Activated CD4-positive, alpha-beta T cell treated with anti-CD3 and anti-CD28 coated beads for 36 hours (primary cell): ENCODE measurements around the gene CDK19. TPM values are rescaled to one million over a fixed set of nuclear protein-coding genes. Genes with fewer than 3 reads are reported as not detected.

Experiments
- ATAC-seq: fragments of 200-7000 bp; cut with Tn5 transposase; one replicate; pipeline ENCODE4 v1.10.0; 2021; ENCODE audit warnings: mild to moderate bottlenecking, moderate library complexity
- CTCF ChIA-PET: fragments of 350-600 bp; sonication (Branson Sonifier 250); formaldehyde crosslinking; loops from one replicate; lab custom pipeline; 2021; ENCODE audit warnings: antibody characterized with exemption; lab: Charles Lee
- POLR2A ChIA-PET: fragments of 350-600 bp; sonication (Branson Sonifier 250); formaldehyde crosslinking; loops from one replicate; lab custom pipeline; 2021; ENCODE audit warnings: antibody characterized with exemption, inconsistent platforms; lab: Charles Lee
- DNase-seq: peaks from one replicate; pipeline ENCODE4 v3.0.0-alpha.2; 2020
- H3K27ac Mint-ChIP-seq: one replicate; pipeline ENCODE4 v1.8.0; 2021; ENCODE audit warnings: mixed read lengths
- H3K27me3 Mint-ChIP-seq: one replicate; pipeline ENCODE4 v1.8.0; 2021; ENCODE audit warnings: mixed read lengths
- H3K36me3 Mint-ChIP-seq: one replicate; pipeline ENCODE4 v1.8.0; 2021; ENCODE audit warnings: low read depth, mixed read lengths
- H3K4me1 Mint-ChIP-seq: one replicate; pipeline ENCODE4 v1.8.0; 2021; ENCODE audit warnings: mixed read lengths
- H3K4me3 Mint-ChIP-seq: one replicate; pipeline ENCODE4 v1.8.0; 2021; ENCODE audit warnings: mild to moderate bottlenecking, moderate library complexity, mixed read lengths
- H3K9me3 Mint-ChIP-seq: one replicate; pipeline ENCODE4 v1.8.0; 2021; ENCODE audit warnings: low read depth, mixed read lengths
- intact Hi-C, 2 experiments: fragments of 100-400 bp; cut with DNase I in 1 of 2; cut with micrococcal nuclease in 1 of 2; formaldehyde crosslinking; loops; one replicate each; pipeline versions ENCODE4 v1.14.2 to v1.15.1; 2022 to 2024; cut with DNase I, micrococcal nuclease
- total RNA-seq, 2 experiments: library from RNA; stranded (reverse); gene quantifications; one replicate each; pipeline ENCODE4 v1.2.3, GENCODE V29; 2021

The CDK19 gene
- total RNA-seq, 2 experiments from 2014 or later = 14.7 to 15.7 TPM

GRCh38 chr6:110833831-110834230, 18.6 kb upstream of the CDK19 start:
- Mint-ChIP-seq H3K36me3 (no peaks in the 10 kb centered on the region), H3K4me1 (no peaks in the 10 kb centered on the region), H3K27ac (no peak overlapping the region), H3K27me3 (no peaks in the 10 kb centered on the region), H3K9me3 (no peaks in the 10 kb centered on the region), H3K4me3 (no peak overlapping the region)
- ChIA-PET POLR2A (no interaction called here), CTCF (no interaction called here)
- ATAC-seq = no peak
- no peak for DNase-seq
- intact Hi-C loops = no loop called here

GRCh38 chr6:110831405-110831804, 16.1 kb upstream of the CDK19 start:
- CTCF ChIA-PET = no interaction called here
- Mint-ChIP-seq H3K4me1 (no peaks in the 10 kb centered on the region), H3K27me3 (no peaks in the 10 kb centered on the region), H3K36me3 (no peaks in the 10 kb centered on the region), H3K9me3 (no peaks in the 10 kb centered on the region), H3K4me3 (no peak overlapping the region), H3K27ac (no peak overlapping the region)
- intact Hi-C loops = no loop called here
- DNase-seq (no peak), ATAC-seq (no peak)
- POLR2A ChIA-PET = no interaction called here

GRCh38 chr6:110828396-110828795, 13.1 kb upstream of the CDK19 start:
- intact Hi-C loops = no loop called here
- no peak for ATAC-seq
- DNase-seq = no peak
- H3K36me3 Mint-ChIP-seq = no peaks in the 10 kb centered on the region
- CTCF ChIA-PET = no interaction called here
- no peaks in the 10 kb centered on the region for H3K9me3 Mint-ChIP-seq
- H3K4me1 Mint-ChIP-seq = no peaks in the 10 kb centered on the region
- H3K27ac Mint-ChIP-seq = no peak overlapping the region
- no peaks in the 10 kb centered on the region for H3K27me3 Mint-ChIP-seq
- POLR2A ChIA-PET = interaction anchor here (0.7 kb wide), 1 partner anchor 1436 kb away, joined by 3 read pairs; no protein-coding TSS in a partner anchor
- H3K4me3 Mint-ChIP-seq = no peak overlapping the region

- ATAC-seq = no peak
- ChIA-PET POLR2A (no interaction called here), CTCF (interaction anchor here (0.8 kb wide), 1 partner anchor 38 kb away, joined by 3 read pairs; no protein-coding TSS in a partner anchor)
- Mint-ChIP-seq H3K27ac (no peak overlapping the region), H3K4me1 (peaks cover 4% of the 10 kb centered on the region), H3K36me3 (no peaks in the 10 kb centered on the region), H3K9me3 (no peaks in the 10 kb centered on the region), H3K27me3 (no peaks in the 10 kb centered on the region), H3K4me3 (no peak overlapping the region)
- no peak for DNase-seq
- intact Hi-C loops = no loop called here
These were observed 11.2 kb upstream of the CDK19 start for GRCh38 chr6:110826236-110827129.

- DNase-seq (no peak), ATAC-seq (no peak)
- intact Hi-C loops = no loop called here
- Mint-ChIP-seq H3K27ac (no peak overlapping the region), H3K4me3 (no peak overlapping the region), H3K36me3 (no peaks in the 10 kb centered on the region), H3K27me3 (no peaks in the 10 kb centered on the region), H3K9me3 (no peaks in the 10 kb centered on the region), H3K4me1 (peaks cover 16% of the 10 kb centered on the region)
- CTCF ChIA-PET = interaction anchor here (0.8 kb wide), 1 partner anchor 120 kb away, joined by 4 read pairs; no protein-coding TSS in a partner anchor
- POLR2A ChIA-PET = no interaction called here
These were observed 7.9 kb upstream of the CDK19 start for GRCh38 chr6:110823146-110823545.

GRCh38 chr6:110822249-110822648, 7.0 kb upstream of the CDK19 start:
- peaks cover 19% of the 10 kb centered on the region for H3K4me1 Mint-ChIP-seq
- no peaks in the 10 kb centered on the region for H3K27me3 Mint-ChIP-seq
- H3K27ac Mint-ChIP-seq = no peak overlapping the region
- H3K4me3 Mint-ChIP-seq = no peak overlapping the region
- no peak for ATAC-seq
- ChIA-PET POLR2A (no interaction called here), CTCF (no interaction called here)
- no peak for DNase-seq
- no peaks in the 10 kb centered on the region for H3K9me3 Mint-ChIP-seq
- H3K36me3 Mint-ChIP-seq = no peaks in the 10 kb centered on the region
- intact Hi-C loops = no loop called here

- no peaks in the 10 kb centered on the region for H3K9me3 Mint-ChIP-seq
- ChIA-PET POLR2A (interaction anchor here (4.1 kb wide), 1 partner anchor 60 kb away, joined by 231 read pairs; the partner anchor contains the start of gene AMD1), CTCF (interaction anchor here (0.8 to 3.4 kb wide), 3 partner anchors 12 to 58 kb away, joined by 3 to 14 read pairs (median 5); partner anchors contain the start of gene AMD1)
- H3K36me3 Mint-ChIP-seq = no peaks in the 10 kb centered on the region
- intact Hi-C loops = loop anchor here (5.0 to 10.0 kb wide), 3 partner anchors 666 to 1812 kb away; partner anchors contain the start of genes REV3L (in 1 of the 2) and ZBTB24 (in 1 of the 2)
- DNase-seq (peak; percentile 30), ATAC-seq (no peak)
- peak overlapping the region; percentile 98 for H3K27ac Mint-ChIP-seq
- H3K4me1 Mint-ChIP-seq = peaks cover 36% of the 10 kb centered on the region
- peak overlapping the region; percentile 88 for H3K4me3 Mint-ChIP-seq
- H3K27me3 Mint-ChIP-seq = no peaks in the 10 kb centered on the region
These were observed 1.4 kb upstream of the CDK19 start for GRCh38 chr6:110816677-110817076.

- H3K36me3 Mint-ChIP-seq = no peaks in the 10 kb centered on the region
- ATAC-seq = no peak
- POLR2A ChIA-PET = interaction anchor here (0.6 to 4.1 kb wide), 15 partner anchors 7 to 1442 kb away, joined by 3 to 231 read pairs (median 4); partner anchors contain the start of genes AMD1, GTF3C6 and RPF2
- no peaks in the 10 kb centered on the region for H3K9me3 Mint-ChIP-seq
- no peak for DNase-seq
- intact Hi-C loops = loop anchor here (1.0 to 10.0 kb wide), 15 partner anchors 59 to 1810 kb away; partner anchors contain the start of genes AMD1 (in 2 of the 2), GTF3C6 (in 2 of the 2), REV3L (in 2 of the 2) and CD164 (in 1 of the 2)
- peak overlapping the region; percentile 98 for H3K27ac Mint-ChIP-seq
- H3K4me3 Mint-ChIP-seq = peak overlapping the region; percentile 88
- CTCF ChIA-PET = interaction anchor here (0.6 to 3.4 kb wide), 11 partner anchors 9 to 363 kb away, joined by 3 to 14 read pairs (median 4); partner anchors contain the start of genes AMD1, GTF3C6 and RPF2
- H3K27me3 Mint-ChIP-seq = no peaks in the 10 kb centered on the region
- H3K4me1 Mint-ChIP-seq = peaks cover 30% of the 10 kb centered on the region
These were observed 256 bp downstream of the CDK19 start for GRCh38 chr6:110815015-110815410.

DNA sequence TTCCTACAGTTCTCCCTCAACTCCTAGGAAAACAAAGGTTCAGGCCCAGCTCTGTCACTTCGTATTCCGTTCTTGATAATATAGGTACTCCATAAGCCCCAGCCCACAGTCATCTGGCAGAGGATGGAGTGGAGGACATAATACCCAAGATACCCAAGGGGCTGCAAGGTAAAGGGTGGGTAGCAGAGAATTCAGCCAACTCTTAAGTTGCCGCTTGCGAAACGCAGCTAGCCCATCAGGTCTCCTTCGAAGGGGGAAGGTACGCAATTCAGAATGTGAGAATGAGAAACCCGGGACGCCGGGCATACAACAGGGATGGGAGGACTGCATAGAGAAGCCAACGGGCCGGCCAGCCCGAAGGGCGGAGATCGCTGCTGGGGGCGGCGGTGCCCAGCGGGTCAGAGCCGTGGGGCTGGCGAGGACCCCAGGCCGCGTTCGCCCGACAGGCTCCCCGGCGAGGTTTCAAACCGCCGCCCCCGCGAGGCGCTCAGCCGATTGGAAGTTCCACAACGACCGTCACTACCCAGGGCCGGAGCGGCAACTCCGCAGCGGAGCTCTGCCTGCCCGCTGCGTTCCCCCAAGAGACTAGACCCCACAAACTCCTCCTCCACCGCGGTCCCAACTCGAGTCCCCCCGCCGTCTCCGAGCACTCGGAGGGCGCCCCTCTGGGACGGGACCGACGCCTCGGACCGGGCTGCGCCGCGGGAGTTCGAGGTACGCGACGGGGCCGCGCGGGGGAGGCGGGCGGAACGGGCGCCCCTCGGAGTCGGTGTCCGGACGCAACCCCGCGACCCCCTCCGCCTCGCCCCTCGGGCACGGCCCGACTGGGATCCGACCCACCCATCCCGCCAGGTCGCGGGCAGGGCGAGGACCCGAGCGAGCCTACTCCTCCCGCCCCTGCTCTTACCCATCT, 911 bp downstream of the CDK19 start:
- Mint-ChIP-seq H3K9me3 (no peaks in the 10 kb centered on the region), H3K4me3 (peak overlapping the region; percentile 88), H3K4me1 (peaks cover 23% of the 10 kb centered on the region), H3K27me3 (no peaks in the 10 kb centered on the region), H3K36me3 (no peaks in the 10 kb centered on the region), H3K27ac (peak overlapping the region; percentile 98)
- CTCF ChIA-PET = interaction anchor here (0.6 to 3.4 kb wide), 10 partner anchors 26 to 286 kb away, joined by 3 to 14 read pairs (median 5); partner anchors contain the start of gene AMD1
- POLR2A ChIA-PET = interaction anchor here (0.6 to 4.1 kb wide), 11 partner anchors 7 to 1441 kb away, joined by 3 to 231 read pairs (median 9); partner anchors contain the start of genes AMD1, GTF3C6 and RPF2
- intact Hi-C loops = loop anchor here (1.0 to 10.0 kb wide), 17 partner anchors 30 to 1810 kb away; partner anchors contain the start of genes AMD1 (in 2 of the 2), GTF3C6 (in 2 of the 2), REV3L (in 2 of the 2) and CD164 (in 1 of the 2)
- DNase-seq = peak; percentile 81
- peak; percentile 3 for ATAC-seq

- ChIA-PET POLR2A (interaction anchor here (0.7 to 4.1 kb wide), 2 partner anchors 63 to 68 kb away, joined by 13 to 231 read pairs; partner anchors contain the start of gene AMD1), CTCF (interaction anchor here (0.6 to 3.4 kb wide), 5 partner anchors 61 to 138 kb away, joined by 3 to 14 read pairs (median 5); partner anchors contain the start of gene AMD1)
- peaks cover 22% of the 10 kb centered on the region for H3K4me1 Mint-ChIP-seq
- peak overlapping the region; percentile 88 for H3K4me3 Mint-ChIP-seq
- no peaks in the 10 kb centered on the region for H3K27me3 Mint-ChIP-seq
- H3K9me3 Mint-ChIP-seq = no peaks in the 10 kb centered on the region
- H3K27ac Mint-ChIP-seq = peak overlapping the region; percentile 90
- intact Hi-C loops = loop anchor here (1.0 to 10.0 kb wide), 7 partner anchors 29 to 1809 kb away; partner anchors contain the start of gene ZBTB24 (in 1 of the 2)
- DNase-seq (no peak), ATAC-seq (no peak)
- H3K36me3 Mint-ChIP-seq = no peaks in the 10 kb centered on the region
These were observed 1.7 kb downstream of the CDK19 start for GRCh38 chr6:110813338-110814101.
